ENCODE results near the gene FXYD4.
"Not testable (repeated sequence)": the region's sequence is repeated elsewhere in the genome, so short reads cannot be mapped to it uniquely, and the experiment has no call there.

DNA sequence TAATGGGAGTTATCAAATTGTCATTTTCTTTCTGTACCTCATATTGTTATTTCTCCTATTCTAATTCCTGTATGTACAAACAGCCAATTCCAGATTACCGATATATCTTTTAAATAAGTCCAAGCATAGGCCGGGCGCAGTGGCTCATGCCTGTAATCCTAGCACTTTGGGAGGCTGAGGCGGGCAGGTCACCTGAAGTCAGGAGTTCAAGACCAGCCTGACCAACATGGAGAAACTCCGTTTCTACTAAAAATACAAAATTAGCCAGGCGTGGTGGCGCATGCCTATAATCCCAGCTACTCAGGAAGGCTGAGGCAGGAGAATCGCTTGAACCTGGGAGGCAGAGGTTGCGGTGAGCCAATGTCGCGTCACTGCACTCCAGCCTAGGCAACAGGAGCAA is 21.8 kb downstream of the FXYD4 start:
- TF ChIP-seq CTCF (conservative IDR thresholded peaks at IDR 0.05; ENCODE audit: low read length); EZH2phosphoT487 (IDR thresholded peaks at IDR 0.05; ENCODE audit: borderline replicate concordance): not testable (repeated sequence)
